ENCODE data around the gene SBK1.
A peak's percentile ranks its signal among the peaks of the same experiment; 100 is the strongest.
"Not testable (repeated sequence)": the region's sequence is repeated elsewhere in the genome, so short reads cannot be mapped to it uniquely, and the experiment has no call there.

SBK1 gene

DNA sequence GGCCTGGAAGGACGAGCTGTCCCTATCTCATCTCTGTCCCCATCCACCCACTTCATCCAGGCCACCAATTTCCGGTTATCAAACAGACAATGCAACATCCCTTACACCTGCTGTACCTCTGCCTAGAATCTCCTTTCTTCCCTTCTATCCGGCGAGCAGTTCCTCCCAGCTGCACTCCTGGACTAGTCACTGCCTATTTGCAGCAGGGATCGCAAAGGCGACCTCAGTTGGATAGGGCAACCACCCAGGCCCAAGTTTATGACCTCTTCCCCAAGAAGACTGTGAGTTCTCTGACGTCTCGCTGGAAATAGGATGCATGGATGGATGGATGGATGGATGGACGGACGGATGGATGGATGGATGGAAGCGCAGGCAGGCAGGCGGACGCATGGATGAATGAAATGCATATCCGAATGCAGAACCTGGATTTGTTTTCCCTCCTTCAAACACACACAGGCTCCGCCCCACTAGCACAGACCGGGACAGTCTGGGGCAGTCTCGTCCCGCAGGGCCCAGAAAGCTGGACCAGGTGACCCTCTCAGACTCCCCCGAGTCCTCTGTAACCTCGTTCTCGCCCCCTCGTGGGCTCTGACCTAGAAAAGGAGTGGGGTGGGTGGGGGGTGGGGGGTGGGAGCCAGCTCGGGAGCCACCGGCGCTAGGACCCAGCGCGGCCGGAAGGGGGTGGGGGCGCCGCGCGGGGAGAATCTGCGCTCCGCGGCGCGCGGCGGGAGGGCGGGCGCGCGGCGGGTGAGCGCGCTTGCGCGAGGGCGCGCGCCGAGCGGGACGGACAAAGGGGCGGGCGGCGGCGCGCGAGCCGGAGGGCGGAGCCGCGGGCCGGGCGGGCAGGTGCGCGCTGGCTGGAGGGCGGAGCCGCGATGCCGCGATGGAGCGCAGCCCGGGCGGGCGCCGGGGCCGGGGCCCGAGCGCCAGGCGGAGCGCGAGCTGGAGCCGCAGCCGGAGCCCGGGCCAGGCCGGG, at the start of gene SBK1:
Gene SBK1, plus strand, starts transcription at position 875 of the 976 bp plus-strand sequence. CDS start 24,867 bp downstream, outside the sequence.
- Histone ChIP-seq H3K9me3 (ENCODE audit: control insufficient read depth, insufficient read depth, low read length) (no peaks in the 10 kb centered on the region), H3K36me3 (ENCODE audit: control insufficient read depth, insufficient read depth, low read length) (peaks cover 7% of the 10 kb centered on the region), H3K27me3 (ENCODE audit: control insufficient read depth, insufficient read depth, low read length) (no peaks in the 10 kb centered on the region), H3K9ac (ENCODE audit: low read depth, low read length) (peak within 1 kb of the TSS; percentile 85), H3K4me1 (ENCODE audit: control insufficient read depth, insufficient read depth, low read length) (peaks cover 7% of the 10 kb centered on the region), H3K4me3 (ENCODE audit: low read depth, low read length) (peak within 1 kb of the TSS; percentile 89)

DNA sequence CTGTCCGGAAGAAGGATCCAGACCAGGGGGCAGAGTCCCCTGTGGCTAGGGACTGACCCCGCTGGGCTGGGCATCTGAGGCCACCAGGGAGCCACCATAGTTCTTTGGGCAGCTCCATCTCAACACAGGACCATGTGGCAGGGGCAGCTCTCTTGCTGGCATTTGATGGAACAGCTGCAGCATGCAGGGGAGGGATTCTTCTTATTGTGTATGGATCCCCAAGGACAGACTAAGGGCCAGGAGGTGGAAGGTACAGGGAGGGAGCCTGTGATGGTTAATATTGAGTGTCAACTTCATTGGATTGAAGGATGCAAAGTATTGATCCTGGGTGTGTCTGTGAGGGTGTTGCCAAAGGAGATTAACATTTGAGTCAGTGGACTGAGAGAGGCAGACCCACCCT, 42.8 kb upstream of the SBK1 start:
- H3K9ac ChIP-seq (ENCODE audit: low read depth, low read length); H3K36me3 ChIP-seq (ENCODE audit: control insufficient read depth, insufficient read depth, low read length); H3K9me3 ChIP-seq (ENCODE audit: control insufficient read depth, insufficient read depth, low read length); H3K27me3 ChIP-seq (ENCODE audit: control insufficient read depth, insufficient read depth, low read length); H3K4me3 ChIP-seq (ENCODE audit: low read depth, low read length); H3K4me1 ChIP-seq (ENCODE audit: control insufficient read depth, insufficient read depth, low read length): not testable (repeated sequence)

DNA sequence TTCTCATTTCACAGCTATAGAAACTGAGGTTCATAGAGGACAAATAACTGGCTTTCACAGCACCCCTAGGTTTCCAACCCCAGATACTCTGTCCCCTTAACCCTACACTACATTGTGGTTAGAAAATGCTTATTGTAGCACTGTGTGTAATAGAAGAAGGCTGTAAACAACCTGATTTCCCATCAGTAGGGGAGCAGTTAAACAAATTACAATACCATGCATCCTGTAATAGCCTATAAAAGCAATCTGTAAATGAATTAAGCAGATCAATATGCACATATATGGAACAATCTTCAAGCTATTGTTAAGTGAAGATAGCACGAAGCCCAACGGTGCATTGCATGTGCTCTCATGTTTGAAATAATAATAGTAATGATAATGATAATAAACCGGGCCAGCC, 41.3 kb upstream of the SBK1 start:
- Histone ChIP-seq H3K9me3 (ENCODE audit: control insufficient read depth, insufficient read depth, low read length) (no peaks in the 10 kb centered on the region), H3K4me1 (ENCODE audit: control insufficient read depth, insufficient read depth, low read length) (peaks cover 4% of the 10 kb centered on the region), H3K4me3 (ENCODE audit: low read depth, low read length) (no peak overlapping the region), H3K27me3 (ENCODE audit: control insufficient read depth, insufficient read depth, low read length) (no peaks in the 10 kb centered on the region), H3K36me3 (ENCODE audit: control insufficient read depth, insufficient read depth, low read length) (no peaks in the 10 kb centered on the region), H3K9ac (ENCODE audit: low read depth, low read length) (no peak overlapping the region)

DNA sequence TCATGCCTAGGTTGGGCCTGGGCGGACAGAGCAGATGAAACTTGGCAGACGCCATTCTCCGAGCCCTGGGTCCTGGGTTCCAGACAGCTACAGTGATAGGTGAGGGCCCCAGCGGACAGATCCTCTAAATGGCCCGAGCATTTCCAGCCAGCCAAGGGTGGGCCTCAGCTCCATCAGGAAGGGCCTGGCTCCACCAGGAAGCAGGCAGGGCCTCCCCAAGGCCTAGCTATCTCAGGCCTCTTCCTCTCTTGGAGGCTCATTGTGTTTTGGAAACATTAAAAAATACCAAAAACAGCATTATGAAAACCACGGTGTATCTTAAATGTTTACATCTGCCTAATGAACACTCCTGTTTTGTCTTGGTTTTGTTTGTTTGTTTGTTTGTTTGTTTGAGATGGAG, 38.2 kb upstream of the SBK1 start:
- no peak overlapping the region for H3K9ac ChIP-seq (ENCODE audit: low read depth, low read length)
- no peak overlapping the region for H3K4me3 ChIP-seq (ENCODE audit: low read depth, low read length)
- no peaks in the 10 kb centered on the region for H3K27me3 ChIP-seq (ENCODE audit: control insufficient read depth, insufficient read depth, low read length)
- H3K4me1 ChIP-seq (ENCODE audit: control insufficient read depth, insufficient read depth, low read length), result peaks cover 4% of the 10 kb centered on the region
- no peaks in the 10 kb centered on the region for H3K36me3 ChIP-seq (ENCODE audit: control insufficient read depth, insufficient read depth, low read length)
- H3K9me3 ChIP-seq (ENCODE audit: control insufficient read depth, insufficient read depth, low read length), result no peaks in the 10 kb centered on the region

DNA sequence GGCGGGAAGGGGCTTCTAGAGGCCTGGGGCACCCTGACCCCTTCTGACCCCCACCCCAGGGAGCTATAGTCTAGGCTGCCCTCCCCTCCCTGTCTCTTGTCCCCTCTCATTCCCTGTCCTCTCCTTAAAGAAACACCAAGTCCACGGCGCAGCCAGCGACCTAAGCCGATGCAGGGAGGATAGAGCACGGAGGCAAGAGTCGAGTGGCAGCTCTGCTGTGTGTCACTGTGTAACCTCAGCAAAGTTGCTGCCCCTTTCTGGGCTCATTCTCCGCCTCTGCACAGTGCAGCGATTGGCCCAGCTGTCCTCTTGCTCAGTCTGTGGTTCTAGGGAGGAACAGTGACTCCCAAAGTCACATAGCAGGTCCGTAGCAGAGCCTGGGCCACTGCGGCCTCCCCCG, 36.5 kb upstream of the SBK1 start:
- Histone ChIP-seq H3K4me1 (ENCODE audit: control insufficient read depth, insufficient read depth, low read length) (peaks cover 10% of the 10 kb centered on the region), H3K4me3 (ENCODE audit: low read depth, low read length) (no peak overlapping the region), H3K9me3 (ENCODE audit: control insufficient read depth, insufficient read depth, low read length) (no peaks in the 10 kb centered on the region), H3K9ac (ENCODE audit: low read depth, low read length) (no peak overlapping the region), H3K36me3 (ENCODE audit: control insufficient read depth, insufficient read depth, low read length) (no peaks in the 10 kb centered on the region), H3K27me3 (ENCODE audit: control insufficient read depth, insufficient read depth, low read length) (no peaks in the 10 kb centered on the region)

DNA sequence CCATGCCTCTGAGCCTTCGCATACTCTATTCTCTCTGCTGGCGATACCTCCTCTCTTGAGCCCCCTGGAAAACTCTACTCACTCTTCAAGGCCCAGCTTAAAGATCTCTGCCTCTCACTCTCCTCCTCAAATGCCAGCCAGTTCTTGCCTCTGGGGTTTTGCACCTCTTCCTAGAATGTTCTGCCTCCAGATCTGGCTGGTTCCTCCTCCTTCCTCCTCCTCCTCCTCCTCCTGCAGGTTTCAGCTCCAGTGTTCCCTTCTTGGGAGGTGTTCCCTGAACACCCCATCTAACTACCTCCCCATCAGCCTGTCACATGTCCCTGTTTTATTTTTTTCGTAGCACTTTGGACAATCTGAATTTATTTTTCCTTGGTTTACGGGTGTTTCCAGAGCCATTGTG, 35.1 kb upstream of the SBK1 start:
- Histone ChIP-seq H3K36me3 (ENCODE audit: control insufficient read depth, insufficient read depth, low read length) (no peaks in the 10 kb centered on the region), H3K9ac (ENCODE audit: low read depth, low read length) (no peak overlapping the region), H3K27me3 (ENCODE audit: control insufficient read depth, insufficient read depth, low read length) (no peaks in the 10 kb centered on the region), H3K9me3 (ENCODE audit: control insufficient read depth, insufficient read depth, low read length) (no peaks in the 10 kb centered on the region), H3K4me1 (ENCODE audit: control insufficient read depth, insufficient read depth, low read length) (peaks cover 10% of the 10 kb centered on the region), H3K4me3 (ENCODE audit: low read depth, low read length) (no peak overlapping the region)

DNA sequence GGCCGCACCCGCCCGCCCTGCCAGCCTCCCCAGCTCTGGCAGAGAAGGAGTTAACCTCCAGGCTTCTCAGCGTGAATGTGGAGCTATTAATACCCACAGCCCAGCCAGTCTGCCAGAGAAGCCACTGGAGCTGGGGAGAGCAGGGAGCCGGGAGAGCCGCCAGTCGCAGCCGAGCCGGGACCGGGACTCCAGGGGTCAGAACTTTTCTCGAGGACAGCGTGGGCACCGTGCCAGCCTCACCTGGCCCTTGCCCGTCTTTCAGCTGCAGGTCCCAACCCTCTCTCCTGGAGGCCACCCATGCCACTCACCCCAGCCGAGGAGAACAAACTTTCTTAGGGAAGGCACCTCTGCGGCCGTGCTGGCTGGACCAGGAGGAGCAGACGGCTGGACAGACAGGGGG, 33.8 kb upstream of the SBK1 start:
- Histone ChIP-seq H3K4me1 (ENCODE audit: control insufficient read depth, insufficient read depth, low read length) (peaks cover 14% of the 10 kb centered on the region), H3K36me3 (ENCODE audit: control insufficient read depth, insufficient read depth, low read length) (no peaks in the 10 kb centered on the region), H3K27me3 (ENCODE audit: control insufficient read depth, insufficient read depth, low read length) (no peaks in the 10 kb centered on the region), H3K9ac (ENCODE audit: low read depth, low read length) (peak overlapping the region; percentile 47), H3K9me3 (ENCODE audit: control insufficient read depth, insufficient read depth, low read length) (no peaks in the 10 kb centered on the region), H3K4me3 (ENCODE audit: low read depth, low read length) (peak overlapping the region; percentile 30)

DNA sequence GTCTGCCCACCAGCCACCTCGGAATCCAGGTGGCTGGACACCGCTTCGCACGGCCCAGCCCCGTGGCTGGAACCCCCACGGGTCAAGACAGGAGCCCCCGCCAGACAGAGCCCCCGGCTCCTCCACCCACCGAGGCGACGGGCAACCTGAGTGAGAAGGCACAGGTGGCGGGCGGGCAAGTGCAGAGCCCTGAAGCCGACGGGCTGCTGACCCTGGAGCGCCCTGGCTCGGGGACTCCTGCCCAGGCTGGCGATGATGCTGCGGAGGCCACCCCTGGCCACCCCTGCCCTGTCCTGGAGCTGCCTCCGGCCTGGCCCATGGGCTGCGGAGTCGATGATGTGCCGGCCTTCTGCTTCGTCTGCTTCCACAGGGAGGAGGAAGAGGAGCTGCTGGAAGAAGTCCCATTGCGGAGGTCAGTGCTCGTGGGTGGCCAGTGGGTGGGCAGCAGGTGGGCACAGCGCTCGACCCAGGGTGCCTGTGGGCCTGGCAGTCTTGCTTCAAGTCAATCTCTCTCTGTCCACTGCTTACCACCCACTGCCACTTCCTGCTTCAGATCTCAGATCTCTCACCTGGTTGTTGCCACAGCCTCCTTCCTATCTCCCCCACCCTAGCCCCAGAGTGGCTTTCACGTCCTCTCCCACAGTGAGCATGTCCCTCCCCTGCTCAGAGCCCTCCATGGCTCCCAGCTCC, 33.1 kb upstream of the SBK1 start:
- Histone ChIP-seq H3K36me3 (ENCODE audit: control insufficient read depth, insufficient read depth, low read length) (no peaks in the 10 kb centered on the region), H3K27me3 (ENCODE audit: control insufficient read depth, insufficient read depth, low read length) (no peaks in the 10 kb centered on the region), H3K4me1 (ENCODE audit: control insufficient read depth, insufficient read depth, low read length) (peaks cover 14% of the 10 kb centered on the region), H3K9ac (ENCODE audit: low read depth, low read length) (peak overlapping the region; percentile 50), H3K4me3 (ENCODE audit: low read depth, low read length) (peak overlapping the region; percentile 30), H3K9me3 (ENCODE audit: control insufficient read depth, insufficient read depth, low read length) (no peaks in the 10 kb centered on the region)

DNA sequence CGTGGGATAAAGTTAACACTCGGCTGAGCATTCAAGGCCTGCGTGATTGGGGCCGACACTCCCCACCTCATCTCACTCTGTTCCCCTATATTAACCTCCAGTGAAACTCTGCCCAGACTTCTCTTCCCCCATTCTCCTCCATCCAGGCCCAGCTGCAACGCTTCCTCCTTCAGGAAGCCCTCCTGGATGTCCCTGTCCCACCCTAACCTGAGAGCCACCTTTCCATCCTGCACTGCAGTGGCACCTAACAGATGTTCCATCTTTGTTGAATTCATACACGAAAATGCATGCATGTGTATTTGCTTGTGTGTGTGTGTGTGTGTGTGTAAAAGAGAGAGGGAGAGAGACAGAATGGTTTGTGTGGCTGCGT, 32.6 kb upstream of the SBK1 start:
- H3K27me3 ChIP-seq (ENCODE audit: control insufficient read depth, insufficient read depth, low read length), result no peaks in the 10 kb centered on the region
- H3K9ac ChIP-seq (ENCODE audit: low read depth, low read length), result peak overlapping the region; percentile 50
- H3K9me3 ChIP-seq (ENCODE audit: control insufficient read depth, insufficient read depth, low read length), result no peaks in the 10 kb centered on the region
- H3K36me3 ChIP-seq (ENCODE audit: control insufficient read depth, insufficient read depth, low read length), result no peaks in the 10 kb centered on the region
- peak overlapping the region; percentile 16 for H3K4me3 ChIP-seq (ENCODE audit: low read depth, low read length)
- H3K4me1 ChIP-seq (ENCODE audit: control insufficient read depth, insufficient read depth, low read length), result peaks cover 14% of the 10 kb centered on the region

DNA sequence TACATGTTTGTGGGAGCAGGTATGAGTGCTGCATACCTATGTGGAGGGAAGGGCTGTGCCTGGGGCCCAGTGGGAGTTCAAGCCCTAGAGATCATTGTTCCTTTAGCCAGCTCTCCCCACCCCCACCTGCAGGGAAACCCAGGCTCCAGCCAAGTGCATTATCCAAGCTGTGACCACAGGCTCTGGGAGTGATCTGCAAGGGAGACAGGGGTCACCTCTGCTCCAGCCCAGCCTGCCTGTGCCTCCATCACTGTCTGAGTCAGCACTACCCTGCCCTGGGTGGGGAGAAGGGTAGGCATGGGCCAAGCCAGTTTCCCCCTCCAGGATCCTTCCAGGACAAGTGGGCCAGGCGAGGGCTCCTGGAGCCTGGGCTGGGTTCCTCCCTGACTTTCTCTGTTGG, 32.1 kb upstream of the SBK1 start:
- Histone ChIP-seq H3K4me1 (ENCODE audit: control insufficient read depth, insufficient read depth, low read length) (peaks cover 12% of the 10 kb centered on the region), H3K9me3 (ENCODE audit: control insufficient read depth, insufficient read depth, low read length) (no peaks in the 10 kb centered on the region), H3K4me3 (ENCODE audit: low read depth, low read length) (no peak overlapping the region), H3K27me3 (ENCODE audit: control insufficient read depth, insufficient read depth, low read length) (no peaks in the 10 kb centered on the region), H3K9ac (ENCODE audit: low read depth, low read length) (peak overlapping the region; percentile 13), H3K36me3 (ENCODE audit: control insufficient read depth, insufficient read depth, low read length) (no peaks in the 10 kb centered on the region)

DNA sequence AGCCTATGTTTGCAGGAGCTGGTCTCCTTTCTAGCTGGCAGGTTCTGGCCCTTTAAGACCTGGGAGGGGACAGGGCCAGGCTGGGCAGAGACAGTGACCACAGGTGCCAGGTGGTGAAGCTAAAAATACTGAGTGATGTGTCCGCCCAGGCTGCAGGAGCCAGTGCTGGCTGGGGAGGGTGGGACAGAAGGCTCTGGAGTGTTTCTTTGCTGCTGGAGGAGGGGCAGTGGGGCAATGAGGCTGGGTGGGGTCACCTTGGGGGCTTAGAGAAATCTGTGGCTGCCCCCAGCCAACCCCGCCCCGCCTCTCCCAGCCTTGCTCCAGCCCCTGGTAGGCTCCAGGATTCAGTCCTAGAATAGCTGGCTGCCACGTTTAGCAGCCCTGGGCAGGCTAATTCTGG, 30.4 kb upstream of the SBK1 start:
- H3K4me3 ChIP-seq (ENCODE audit: low read depth, low read length), result no peak overlapping the region
- no peaks in the 10 kb centered on the region for H3K9me3 ChIP-seq (ENCODE audit: control insufficient read depth, insufficient read depth, low read length)
- H3K36me3 ChIP-seq (ENCODE audit: control insufficient read depth, insufficient read depth, low read length), result no peaks in the 10 kb centered on the region
- peaks cover 10% of the 10 kb centered on the region for H3K4me1 ChIP-seq (ENCODE audit: control insufficient read depth, insufficient read depth, low read length)
- no peaks in the 10 kb centered on the region for H3K27me3 ChIP-seq (ENCODE audit: control insufficient read depth, insufficient read depth, low read length)
- H3K9ac ChIP-seq (ENCODE audit: low read depth, low read length), result no peak overlapping the region

DNA sequence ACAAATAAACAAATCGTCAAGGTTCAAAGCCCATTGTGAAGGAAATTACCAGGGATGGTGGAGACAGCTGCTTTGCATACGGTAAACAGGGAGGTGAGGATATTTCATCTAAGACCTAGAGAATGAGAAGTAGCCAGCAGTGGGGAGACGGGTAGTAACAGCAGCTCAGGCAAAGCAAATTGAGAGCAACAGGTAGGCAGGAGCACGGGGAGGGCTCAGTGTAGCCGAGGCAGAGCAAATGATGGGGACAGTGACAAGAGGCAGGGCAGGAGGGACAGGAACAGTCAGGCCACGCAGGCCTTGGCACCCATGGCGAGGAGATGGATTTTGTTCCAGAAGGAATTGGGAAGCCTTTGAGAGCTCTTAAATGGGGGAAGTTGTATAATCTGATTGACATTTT, 29.0 kb upstream of the SBK1 start:
- H3K27me3 ChIP-seq (ENCODE audit: control insufficient read depth, insufficient read depth, low read length), result no peaks in the 10 kb centered on the region
- no peaks in the 10 kb centered on the region for H3K9me3 ChIP-seq (ENCODE audit: control insufficient read depth, insufficient read depth, low read length)
- H3K4me1 ChIP-seq (ENCODE audit: control insufficient read depth, insufficient read depth, low read length), result peaks cover 10% of the 10 kb centered on the region
- H3K36me3 ChIP-seq (ENCODE audit: control insufficient read depth, insufficient read depth, low read length), result no peaks in the 10 kb centered on the region
- H3K9ac ChIP-seq (ENCODE audit: low read depth, low read length), result no peak overlapping the region
- no peak overlapping the region for H3K4me3 ChIP-seq (ENCODE audit: low read depth, low read length)
